NCI-H2196 (cell line): ENCODE measurements around the gene PLD5.

Experiments
- DNase-seq: peaks from one replicate; lab custom pipeline; 2025; ENCODE audit not compliant: unreplicated experiment; lab: John Stamatoyannopoulos, UW

The PLD5 gene

GRCh38 chr1:242524571-242525359, at the start of gene PLD5:
Gene PLD5 (minus strand): TSS chr1:242524697.
- DNase-seq, result no peak

DNA sequence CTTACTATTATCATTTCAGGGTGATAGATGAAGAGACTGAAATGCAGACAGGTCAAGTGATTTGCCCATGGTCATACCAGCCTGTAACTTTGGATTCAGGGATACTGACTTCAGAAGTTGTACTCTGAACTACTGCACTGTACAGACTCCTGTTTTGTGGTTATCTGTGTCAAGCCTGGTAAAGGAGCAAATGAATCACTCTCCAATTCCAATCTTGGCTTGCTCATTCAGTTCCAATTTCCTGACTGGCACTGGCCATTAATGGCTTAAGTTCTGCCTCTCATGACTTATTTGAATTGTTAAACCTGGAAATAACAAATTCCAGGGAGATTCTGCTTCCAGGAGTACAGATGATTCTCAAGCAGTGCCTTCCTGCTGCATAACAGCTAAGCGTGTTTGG, 45.4 kb upstream of the PLD5 start:
- DNase-seq, result no peak

- no peak for DNase-seq
These were observed 44.2 kb upstream of the PLD5 start for GRCh38 chr1:242568666-242569065.

DNA sequence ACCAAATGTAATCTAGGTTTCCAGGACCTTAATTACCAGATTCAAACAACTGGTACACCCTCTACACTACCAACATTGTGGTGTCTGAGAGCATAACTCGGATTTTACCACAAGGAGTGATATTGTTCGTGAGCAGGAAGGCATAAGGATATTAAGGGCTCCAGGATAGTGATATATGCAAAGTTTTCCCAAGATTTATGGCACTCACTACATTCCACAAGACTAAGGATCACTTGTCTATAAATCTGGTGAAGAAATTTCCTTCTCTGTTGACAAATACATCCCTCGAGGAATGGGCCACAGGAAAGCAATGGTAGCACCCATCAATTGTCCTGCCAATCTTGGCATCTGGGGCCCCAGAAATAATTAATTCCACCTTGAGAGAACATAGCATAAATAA, 43.1 kb upstream of the PLD5 start:
- no peak for DNase-seq

DNA sequence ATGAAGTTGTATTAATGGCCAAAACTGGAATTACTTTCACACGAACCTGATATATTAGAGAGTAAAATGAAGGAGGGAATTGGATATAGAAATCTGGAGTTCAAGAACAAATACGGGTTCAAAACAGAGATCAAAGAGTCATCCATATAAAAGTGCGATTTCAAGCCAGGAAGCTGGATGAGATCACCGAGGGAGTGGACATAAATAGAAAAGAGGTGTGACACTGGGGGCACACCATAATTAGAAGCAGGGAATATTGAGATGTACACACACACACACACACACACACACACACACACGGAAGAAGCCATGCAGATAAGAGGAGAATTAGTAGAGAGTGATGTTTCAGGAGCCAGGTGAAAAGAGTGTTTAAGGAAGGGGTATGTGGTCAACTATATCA, 32.3 kb upstream of the PLD5 start:
- DNase-seq, result no peak

- DNase-seq, result no peak
These were observed 31.8 kb upstream of the PLD5 start for GRCh38 chr1:242556276-242556675.

GRCh38 chr1:242554577-242554976, 30.1 kb upstream of the PLD5 start:
- DNase-seq, result no peak

DNA sequence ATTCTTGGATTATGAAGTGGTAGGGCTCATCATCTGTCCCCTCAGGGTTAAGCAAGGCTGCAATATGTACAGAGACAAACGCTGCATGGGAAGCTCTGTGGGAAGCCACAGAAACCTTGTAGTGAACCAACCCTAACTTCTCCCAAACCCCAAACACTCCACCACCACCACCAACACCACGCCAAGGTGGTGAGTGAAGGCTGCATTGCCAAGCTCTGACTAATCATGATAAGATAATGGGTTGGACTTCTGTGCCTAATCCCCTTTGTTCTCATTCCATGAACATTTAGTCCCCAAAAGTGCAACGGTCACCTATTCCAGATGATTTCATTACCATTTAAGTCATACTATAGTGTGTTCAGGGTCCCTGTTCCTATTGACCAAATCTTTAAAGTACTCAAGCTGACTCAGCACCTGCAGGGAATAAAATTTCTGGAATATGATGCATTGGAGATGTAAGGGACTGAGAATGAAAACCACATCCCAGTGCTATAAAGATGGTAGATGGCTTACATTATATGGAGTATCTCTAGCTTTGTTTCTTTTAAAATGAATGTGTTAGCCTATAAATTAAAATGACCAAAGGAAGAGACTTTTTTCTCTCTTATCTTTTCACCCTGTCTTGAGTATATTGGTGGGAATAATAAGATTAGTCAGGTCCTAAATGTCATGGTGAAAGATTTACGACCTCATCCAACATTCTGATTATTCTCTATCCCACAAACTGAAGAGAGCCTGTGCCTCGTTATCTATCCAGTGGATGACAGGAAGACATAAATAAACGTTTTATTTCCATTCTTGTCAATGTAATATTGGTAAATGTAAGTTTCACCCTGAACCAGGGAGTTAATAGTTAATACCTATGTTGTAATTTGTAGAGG, 22.6 kb upstream of the PLD5 start:
- no peak for DNase-seq

- no peak for DNase-seq
These were observed 21.9 kb upstream of the PLD5 start for GRCh38 chr1:242546441-242546840.

DNA sequence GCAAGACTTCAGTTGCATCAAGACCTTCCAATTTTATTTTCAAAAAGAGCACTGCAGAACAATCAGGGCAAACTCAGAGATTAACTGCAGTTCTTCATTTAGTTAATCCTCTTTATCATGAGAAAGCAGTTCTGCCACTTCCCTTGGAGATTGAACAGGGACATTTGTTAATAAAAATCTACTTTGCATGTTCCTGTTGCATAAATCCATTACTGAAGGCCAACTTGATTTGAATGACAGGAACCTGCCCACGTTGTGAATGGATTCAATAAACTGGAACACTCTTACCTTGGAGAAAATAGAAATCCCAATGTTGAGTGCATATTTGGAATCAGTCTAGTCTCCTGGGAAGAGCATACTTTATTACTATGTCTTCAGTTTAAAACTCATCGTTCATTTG, 19.6 kb upstream of the PLD5 start:
- no peak for DNase-seq

DNA sequence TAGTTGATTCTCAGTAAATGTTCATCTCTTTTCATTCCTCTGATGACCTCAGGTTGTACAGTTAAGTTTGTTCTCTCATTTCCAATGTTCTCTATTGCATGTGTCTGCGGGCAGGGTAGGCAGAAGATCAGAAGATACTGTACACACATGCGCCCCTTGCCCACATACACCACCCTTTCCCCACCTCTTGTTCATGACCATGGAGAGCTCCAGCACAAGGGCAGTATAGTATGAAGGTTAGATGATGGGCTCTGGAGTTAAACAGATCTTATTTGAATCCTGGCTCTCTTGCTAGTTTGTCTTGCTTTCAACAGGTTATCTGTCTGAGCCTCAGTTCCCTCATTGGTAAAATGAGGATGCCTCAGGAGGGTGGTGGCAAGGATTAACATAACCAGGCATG, 17.8 kb upstream of the PLD5 start:
- no peak for DNase-seq

- DNase-seq, result no peak
These were observed 11.5 kb upstream of the PLD5 start for GRCh38 chr1:242535986-242536385.

DNA sequence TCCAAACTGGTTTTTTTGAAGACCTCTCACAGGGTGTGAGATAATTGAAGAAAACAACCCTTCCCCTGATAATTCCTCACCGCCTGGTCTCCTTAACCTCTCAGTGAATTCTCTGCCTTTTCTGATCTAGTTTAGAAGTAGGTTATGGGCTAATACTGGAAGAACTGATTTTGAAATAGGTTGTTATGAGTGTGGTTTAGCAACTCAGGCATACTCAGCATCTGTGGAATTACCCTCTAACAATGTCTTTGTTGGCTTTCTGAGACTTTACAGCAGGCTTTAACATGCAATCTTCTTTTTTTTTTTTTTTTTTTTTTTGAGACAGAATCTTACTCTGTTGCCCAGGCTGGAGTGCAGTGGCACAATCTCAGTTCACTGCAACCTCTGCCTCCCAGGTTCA, 10.3 kb upstream of the PLD5 start:
- no peak for DNase-seq

- DNase-seq, result no peak
These were observed 6.3 kb upstream of the PLD5 start for GRCh38 chr1:242530761-242531160.

- no peak for DNase-seq
These were observed 1.3 kb upstream of the PLD5 start for GRCh38 chr1:242525769-242526168.

GRCh38 chr1:242525360-242525722, 844 bp upstream of the PLD5 start:
- DNase-seq, result no peak

DNA sequence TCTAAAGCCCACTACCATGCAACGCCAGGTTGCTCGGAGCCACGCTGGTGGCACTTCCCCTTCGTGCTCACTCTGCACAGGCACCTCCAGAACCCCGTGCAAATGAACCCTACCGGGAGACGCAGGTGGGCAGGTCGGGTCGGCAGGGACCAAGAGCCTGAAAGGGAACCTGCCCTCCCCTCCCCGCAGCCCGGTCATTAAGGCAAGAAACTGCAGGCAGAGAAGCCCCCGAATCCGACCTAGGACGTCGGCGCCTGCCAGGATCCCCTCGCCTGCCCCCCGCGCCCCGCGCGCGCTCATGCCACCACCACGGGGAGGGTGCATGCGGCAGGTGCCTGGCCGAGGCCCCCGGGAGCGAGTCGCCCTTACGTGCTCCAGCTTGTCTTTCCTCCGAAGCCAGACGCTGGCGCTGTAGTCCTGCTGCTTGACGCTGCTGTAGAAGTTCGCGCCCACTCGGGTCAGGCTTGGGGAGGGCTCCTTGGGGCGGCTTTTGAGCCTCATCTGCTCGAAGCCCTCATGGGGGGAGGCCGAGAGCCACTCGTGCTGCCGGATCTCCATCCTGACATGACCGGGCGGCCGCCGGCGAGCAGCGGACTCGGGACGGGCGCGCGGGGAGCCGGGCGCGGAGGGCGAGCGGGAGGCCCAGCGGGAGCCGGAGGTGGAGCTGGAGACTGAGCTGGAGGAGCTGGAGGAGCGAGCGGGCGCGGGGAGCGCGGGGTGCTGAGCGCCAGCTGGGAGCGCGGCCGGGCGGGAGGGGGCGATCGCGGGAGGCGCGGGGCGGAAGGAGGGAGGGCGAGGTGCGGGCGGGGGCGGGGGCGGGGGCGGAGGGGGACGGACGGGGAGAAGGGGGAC, 552 bp downstream of the PLD5 start:
- DNase-seq, result no peak

DNA sequence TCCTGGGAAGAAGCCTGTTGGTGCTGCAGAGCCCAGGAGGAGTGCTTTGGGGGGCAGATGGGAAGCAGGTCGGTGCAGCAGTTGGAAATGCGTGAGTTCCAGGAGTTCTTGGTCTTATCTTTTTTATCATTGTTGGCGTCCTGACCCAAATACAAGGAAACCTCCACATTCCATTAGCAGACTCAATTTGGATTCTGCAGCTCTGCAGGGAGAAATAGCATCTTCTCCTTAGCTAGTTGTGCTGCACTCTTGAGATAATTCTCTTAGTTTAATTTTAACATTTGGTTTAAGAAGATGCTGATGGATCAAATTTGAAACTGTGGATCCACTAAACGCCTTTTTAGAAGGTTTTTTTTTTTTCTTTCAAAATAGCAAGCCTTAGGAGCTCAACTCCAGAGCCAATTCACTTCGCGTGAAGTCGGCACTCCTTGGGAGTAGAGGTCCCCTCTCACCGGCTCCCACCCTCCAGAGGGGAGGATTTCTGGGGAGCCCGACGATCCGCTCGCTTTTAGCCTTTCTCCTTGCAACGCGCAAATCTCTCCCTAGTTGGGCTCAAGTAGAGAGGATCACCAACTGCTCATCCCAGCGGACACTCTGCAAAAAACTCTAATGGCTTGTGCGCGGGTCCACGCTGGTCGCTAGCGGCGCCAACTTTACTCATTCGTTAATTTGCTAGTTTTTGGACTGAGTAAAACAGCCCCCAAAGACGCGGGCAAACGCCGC, 1.3 kb downstream of the PLD5 start:
- DNase-seq, result no peak

GRCh38 chr1:242522304-242522945, 2.1 kb downstream of the PLD5 start:
- no peak for DNase-seq

DNA sequence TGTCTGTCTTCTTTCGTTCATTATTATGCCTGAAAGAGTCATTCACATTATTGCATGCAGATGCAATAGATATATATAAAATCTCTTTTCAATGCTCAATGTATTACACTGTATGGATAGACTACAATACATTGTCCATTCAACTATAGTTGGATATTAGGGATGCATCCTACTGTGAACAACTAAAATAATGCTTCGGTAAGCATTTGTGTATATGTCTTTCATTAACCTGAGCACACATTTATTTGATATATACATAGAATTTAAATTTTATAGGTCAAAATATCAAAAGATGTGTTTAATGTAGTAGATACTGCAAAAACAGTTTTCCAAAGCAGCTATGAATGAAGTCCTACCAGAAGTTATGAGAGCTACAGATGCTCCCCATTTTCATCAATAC, 8.9 kb downstream of the PLD5 start:
- no peak for DNase-seq
